GM18858 (cell line): ENCODE measurements around the gene SBNO1.
"Not testable (repeated sequence)": the region's sequence is repeated elsewhere in the genome, so short reads cannot be mapped to it uniquely, and the experiment has no call there.

Experiments
- ATAC-seq: cut with Tn5 transposase; IDR thresholded peaks from one replicate; pipeline ENCODE4 v1.9.1; 2021; ENCODE audit not compliant: unreplicated experiment

Gene SBNO1

GRCh38 chr12:123356159-123356670 lies 8.4 kb downstream of the SBNO1 start:
- no peak for ATAC-seq

GRCh38 chr12:123354600-123354999 lies 10.0 kb downstream of the SBNO1 start:
- ATAC-seq: no peak

- ATAC-seq: no peak
These were observed 13.3 kb downstream of the SBNO1 start for GRCh38 chr12:123351349-123351748.

GRCh38 chr12:123346946-123347345 lies 17.7 kb downstream of the SBNO1 start:
- no peak for ATAC-seq

DNA sequence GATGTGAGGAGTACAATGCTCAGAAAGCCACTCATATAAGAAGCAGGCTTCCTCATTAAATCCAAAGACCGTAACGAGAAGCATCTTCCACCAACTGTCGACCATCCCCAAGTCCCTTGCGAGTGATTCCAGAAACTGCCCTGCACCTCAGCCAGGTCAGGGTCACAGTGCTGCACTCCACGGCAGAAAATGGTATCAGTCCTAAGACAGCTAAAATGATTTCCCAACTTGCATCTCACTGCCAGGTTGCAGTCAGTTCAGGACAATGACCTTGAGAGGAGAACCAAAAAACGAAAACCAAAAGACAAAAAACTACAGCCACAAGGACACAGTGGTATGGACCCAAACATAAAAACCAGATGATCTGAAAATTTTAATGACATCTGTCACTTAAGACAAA lies 20.6 kb downstream of the SBNO1 start:
- ATAC-seq: no peak

- no peak for ATAC-seq
These were observed 27.6 kb downstream of the SBNO1 start for GRCh38 chr12:123337070-123337469.

- no peak for ATAC-seq
These were observed 28.1 kb downstream of the SBNO1 start for GRCh38 chr12:123336530-123336929.

DNA sequence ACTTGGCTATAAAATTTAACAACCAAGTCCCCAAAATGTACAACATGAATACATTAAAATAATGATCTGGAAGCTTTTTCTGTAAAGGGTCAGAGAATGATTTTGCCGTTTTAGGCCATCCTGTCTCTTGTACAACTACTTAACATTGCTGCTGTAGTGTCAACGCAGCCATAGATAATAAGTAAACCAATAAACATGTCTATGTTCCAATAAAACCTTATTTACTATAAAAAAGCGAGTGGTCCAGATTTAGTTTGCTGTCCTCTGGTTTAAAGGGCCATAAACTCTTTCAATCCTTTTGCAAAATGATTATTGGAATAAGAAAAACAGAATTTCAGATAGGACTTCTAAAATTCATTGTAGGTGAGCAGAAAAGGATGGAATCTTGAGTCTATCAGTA lies 29.2 kb downstream of the SBNO1 start:
- no peak for ATAC-seq

DNA sequence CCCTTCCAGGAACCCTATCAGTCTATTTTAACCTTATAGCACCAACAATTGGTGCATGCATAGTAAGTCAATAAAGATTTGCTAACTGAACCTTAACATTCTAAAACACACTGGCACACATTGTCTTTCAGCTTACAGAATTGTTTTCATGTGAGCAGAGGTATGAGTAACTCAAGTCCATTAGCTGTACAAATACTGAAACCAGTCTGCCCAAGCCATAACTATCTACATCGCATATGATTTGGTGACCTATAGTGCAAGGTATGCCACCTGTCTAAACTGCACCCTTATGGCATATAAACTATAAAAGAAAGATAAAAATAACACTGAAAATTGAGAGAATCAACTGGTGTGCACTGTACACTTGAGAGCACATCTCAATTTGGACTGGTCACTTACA lies 34.8 kb downstream of the SBNO1 start:
- ATAC-seq: no peak

DNA sequence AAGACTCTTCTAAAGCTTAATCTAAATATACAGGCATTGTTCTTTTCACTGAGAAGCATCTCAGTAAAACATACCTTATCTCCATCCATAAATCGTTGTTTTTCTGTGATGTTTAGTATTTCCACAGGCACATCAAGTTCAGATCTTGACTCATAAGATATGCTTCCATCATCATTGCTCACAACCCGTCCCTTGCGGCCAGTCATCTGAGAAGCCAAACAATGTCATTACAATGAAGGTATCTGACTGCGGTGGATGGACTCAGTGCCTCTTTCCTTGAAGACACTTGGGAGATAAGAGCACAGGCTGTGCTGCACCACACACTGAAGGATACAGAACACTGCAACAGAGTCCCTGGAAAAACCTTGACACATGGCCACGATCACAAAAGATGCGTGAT lies 44.8 kb downstream of the SBNO1 start:
- no peak for ATAC-seq

DNA sequence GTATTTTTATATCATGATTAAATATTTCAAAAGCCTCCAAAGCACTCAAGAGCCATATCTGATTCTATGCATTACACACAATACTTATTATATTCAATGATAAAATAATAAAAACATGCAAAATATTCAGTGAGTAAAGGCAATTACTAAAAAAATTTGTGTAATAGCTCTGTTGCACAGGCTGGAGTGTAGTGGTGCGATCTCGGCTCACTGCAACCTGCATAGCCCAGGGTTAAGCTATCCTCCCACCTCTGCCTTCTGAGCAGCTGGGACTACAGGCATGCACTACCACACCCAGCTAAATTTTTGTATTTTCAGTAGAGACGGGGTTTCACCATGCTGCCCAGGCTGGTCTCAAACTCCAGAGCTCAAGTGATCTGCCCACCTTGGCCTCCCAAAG lies 45.4 kb downstream of the SBNO1 start:
- no peak for ATAC-seq

DNA sequence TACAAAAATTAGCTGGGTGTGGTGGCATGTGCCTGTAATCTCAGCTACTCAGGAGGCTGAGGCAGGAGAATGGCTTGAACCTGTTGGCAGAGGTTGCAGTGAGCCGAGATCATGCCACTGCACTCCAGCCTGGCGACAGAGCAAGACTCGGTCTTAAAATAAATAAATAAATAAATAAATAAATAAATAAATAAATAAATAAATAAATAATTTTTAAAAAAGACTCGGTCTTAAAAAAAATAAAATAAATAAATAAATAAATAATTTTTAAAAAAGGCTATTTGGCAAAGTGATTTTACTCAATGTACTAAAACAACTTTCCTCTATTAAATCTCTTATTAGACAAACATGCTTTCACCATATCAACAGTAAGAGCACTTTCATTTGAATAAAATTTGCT lies 51.6 kb downstream of the SBNO1 start:
- not testable (repeated sequence) for ATAC-seq

DNA sequence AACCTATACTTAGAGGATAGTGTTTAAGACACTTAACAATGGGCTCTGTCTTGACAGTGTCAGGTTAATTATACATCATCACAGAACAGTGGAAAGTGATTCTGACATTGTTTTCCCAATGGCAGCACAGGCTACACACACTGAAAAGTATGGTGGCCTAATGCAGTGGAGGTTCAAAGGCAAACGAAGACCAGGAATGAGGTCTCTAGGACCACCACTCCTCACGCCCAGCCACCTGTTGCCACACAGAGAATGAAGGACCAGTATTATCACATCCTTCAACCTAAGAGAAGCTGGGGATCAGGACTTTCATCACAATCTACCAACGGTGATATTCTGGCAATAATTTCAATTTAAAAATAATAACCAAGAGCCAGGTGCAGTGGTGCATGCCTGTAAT lies 58.4 kb downstream of the SBNO1 start:
- no peak for ATAC-seq

DNA sequence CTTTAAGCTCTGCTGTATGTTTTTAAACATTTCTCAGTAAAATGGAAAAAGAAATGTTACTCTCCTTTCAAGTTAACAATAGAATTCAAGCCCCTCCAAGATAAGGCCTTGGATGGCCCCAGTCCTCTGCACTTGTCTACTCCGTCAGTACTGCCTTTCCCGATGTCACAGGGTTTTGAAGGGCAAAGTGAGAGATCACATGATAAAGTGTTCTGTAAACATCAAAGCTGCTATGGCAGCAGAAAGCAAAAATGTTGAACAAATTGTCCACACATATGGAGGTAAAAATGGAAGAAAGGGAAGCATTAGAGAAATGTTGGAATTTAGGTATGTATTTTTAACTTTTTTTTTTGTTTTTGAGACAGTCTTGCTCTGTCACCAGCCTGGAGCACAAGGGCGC lies 59.5 kb downstream of the SBNO1 start:
- ATAC-seq: no peak

DNA sequence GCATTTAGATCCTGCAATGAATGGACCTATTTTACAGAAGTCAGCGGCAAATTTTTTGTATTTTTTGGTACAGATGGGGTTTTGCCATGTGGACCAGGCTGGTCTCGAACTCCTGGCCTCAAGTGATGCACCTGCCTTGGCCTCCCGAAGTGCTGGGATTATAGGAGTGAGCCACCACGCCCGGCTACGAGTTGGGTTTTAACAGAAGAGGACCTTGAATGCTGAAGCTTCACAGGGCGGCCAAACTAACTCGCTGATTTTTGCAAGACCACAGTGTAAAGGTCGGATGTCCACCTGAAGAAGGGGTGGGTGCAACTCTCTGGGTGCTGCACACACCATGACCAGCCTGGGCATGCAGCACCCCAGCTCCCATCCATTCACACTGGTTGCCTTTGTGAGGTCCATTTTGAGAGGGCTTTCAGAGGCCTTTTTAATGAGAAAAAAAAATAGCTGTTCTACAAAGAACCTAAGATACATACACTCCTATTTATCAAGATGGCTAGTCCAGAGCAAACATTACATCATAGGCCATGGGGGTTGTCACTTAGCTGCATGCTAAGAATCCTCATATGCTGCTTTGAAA lies 71.4 kb downstream of the SBNO1 start:
- no peak for ATAC-seq

DNA sequence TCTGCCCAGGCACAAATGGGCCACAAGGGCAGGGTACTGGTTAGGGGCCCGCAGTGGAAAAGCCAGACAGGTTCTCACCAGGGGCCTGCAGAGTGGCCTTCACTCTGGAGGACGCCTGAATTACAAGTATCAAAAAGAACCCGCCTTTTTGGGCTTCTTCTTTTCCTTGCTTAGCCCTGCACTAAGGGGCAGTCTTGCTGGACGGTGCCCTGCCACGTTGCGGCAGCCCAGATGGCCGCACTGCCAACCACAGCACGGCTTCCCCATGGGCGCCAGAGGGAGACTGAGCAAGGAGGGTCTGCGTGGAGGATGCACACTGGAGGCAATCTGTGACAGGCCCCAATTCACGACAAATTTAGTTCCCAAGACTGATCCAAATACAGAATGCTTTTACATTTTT lies 74.7 kb downstream of the SBNO1 start:
- no peak for ATAC-seq

DNA sequence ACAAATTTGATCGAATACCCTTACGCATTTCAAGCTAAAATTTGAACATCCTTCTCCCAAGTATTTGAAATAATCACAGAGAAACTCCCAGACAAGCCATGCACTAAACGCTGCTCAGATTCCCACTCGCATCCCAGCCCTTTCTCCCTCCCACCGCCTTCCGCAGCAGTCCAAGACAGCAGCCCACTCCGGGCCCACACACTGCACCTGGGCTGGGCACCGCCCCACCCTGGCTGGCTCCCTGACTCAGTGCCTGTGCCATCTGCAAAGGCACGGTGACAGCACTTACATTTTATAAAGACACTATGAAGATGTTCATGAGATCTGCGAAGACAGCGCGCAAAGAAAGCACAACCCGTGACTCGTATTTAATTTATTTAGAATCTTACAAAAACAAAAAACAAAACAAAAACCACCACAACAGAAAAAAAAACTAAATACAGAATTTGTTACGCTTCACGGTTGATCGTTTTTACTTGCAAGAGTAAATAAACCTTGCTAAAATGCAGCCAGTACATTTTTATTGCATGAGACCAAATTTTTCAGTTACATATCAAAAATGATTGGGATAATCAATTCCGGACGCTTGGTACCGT lies 75.8 kb downstream of the SBNO1 start:
- ATAC-seq: no peak

GRCh38 chr12:123286652-123287373 lies 77.8 kb downstream of the SBNO1 start:
- no peak for ATAC-seq

DNA sequence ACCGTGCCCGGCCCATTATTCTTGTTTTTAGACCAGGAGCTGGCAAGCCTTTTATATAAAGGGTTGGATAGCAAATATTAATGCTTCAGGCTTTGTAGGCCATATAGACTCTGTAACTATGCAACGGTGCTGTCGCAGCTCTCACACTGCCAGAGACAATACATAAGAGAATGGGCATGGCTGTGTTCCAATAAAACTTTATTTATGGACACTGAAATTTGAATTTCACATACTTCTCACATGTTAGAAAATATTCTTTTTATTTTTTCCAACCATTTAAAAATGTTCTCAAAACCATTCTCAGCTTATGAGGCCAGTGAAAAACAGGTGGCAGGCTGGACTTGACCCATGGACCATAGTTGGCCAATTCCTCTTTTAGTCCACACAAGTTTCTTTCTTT lies 80.0 kb downstream of the SBNO1 start:
- ATAC-seq: no peak

DNA sequence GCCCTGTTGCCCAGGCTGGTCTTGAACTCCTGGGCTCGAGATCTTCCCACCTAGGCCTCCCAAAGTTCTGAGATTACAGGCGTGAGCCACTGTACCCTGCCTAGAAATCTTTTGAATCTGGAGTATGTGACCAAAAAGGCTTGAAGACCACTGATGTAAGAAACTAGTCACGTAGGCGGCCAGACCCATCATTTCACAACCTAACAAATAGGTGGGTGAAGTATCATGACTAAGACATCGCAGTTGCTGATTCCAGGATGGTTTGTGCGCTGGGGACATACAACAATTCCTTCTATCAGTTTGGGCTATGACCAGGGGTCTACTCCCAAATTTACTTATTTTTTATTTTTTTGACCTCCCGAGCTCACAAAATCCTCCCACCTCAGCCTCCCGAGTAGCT lies 81.2 kb downstream of the SBNO1 start:
- ATAC-seq: no peak

- ATAC-seq: no peak
These were observed 82.5 kb downstream of the SBNO1 start for GRCh38 chr12:123282111-123282510.

GRCh38 chr12:123280971-123281370 lies 83.7 kb downstream of the SBNO1 start:
- ATAC-seq: no peak
